Keratinocyte (primary cell): ENCODE measurements around the gene WBP1L.

Experiments used
- EZH2 ChIP-seq: IDR thresholded peaks from one replicate; pipeline ENCODE4 v1.6.1; 2012; ENCODE audit warnings: inconsistent platforms, mild to moderate bottlenecking, low read length, moderate library complexity
- TF ChIP-seq, protein P1 (sequence below), 3 experiments: IDR thresholded peaks in 1 of 3; conservative IDR thresholded peaks in 1 of 3; optimal IDR thresholded peaks in 1 of 3; 2 replicates in 2 of 3; 3 replicates in 1 of 3; pipeline versions ENCODE3 to v1.5.1; 2011; ENCODE audit warnings: low read length in 3 of 3, mild to moderate bottlenecking in 3 of 3, moderate library complexity in 2 of 3, control low read depth in 1 of 3, inconsistent platforms in 1 of 3; ENCODE audit not compliant: insufficient read depth in 2 of 3; ENCODE audit errors: extremely low read depth in 1 of 3

DNA sequence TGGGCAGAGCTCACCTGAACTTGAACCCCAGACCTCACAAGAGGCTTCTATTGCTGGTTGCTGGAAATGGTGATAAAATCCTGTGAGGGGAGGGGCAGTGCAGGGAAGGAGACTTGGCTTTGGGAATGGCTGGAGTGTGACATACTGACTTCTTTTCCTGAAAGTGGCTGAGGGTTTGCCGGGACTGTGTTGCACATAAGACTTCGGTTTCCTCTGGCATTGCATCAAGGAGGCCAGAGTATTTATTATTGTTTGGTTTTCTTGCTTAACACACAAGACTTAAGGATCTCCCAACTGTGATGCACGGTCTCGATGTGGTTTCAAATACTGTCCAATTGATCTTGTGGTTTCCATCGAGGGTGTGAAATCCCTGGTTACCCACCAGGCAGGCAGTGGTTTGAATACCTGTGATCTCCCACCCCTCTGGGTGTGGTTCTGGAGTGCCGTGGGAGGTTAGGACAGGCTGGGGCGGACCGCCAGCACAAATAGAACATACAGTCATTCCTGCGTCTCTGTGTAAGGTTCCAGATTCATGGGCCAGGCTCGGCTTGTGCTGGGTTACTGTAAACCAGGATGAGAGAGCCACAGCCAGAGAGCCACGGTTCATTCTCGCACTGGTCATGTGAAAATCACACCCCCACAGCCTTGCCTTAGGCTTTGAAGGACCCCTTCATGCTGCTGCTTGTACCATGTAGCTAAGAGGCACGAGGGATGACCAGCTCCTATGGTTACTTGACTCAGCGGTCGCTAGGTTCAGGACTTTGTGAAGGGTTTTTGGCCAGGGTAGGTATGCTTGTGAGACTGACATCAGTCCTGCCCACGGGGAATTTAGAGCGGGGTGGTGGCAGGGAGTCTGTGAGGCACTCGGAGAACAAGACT, 39.2 kb downstream of the WBP1L start:
- TF ChIP-seq, protein P1, sequence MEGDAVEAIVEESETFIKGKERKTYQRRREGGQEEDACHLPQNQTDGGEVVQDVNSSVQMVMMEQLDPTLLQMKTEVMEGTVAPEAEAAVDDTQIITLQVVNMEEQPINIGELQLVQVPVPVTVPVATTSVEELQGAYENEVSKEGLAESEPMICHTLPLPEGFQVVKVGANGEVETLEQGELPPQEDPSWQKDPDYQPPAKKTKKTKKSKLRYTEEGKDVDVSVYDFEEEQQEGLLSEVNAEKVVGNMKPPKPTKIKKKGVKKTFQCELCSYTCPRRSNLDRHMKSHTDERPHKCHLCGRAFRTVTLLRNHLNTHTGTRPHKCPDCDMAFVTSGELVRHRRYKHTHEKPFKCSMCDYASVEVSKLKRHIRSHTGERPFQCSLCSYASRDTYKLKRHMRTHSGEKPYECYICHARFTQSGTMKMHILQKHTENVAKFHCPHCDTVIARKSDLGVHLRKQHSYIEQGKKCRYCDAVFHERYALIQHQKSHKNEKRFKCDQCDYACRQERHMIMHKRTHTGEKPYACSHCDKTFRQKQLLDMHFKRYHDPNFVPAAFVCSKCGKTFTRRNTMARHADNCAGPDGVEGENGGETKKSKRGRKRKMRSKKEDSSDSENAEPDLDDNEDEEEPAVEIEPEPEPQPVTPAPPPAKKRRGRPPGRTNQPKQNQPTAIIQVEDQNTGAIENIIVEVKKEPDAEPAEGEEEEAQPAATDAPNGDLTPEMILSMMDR (optimal IDR thresholded peaks at IDR 0.05 in 1 of 3, IDR thresholded peaks at IDR 0.05 in 1 of 3, conservative IDR thresholded peaks at IDR 0.05 in 1 of 3; ENCODE audit: extremely low read depth in 1 of 3, insufficient read depth in 2 of 3, low read length in 3 of 3): no peak
- TF ChIP-seq EZH2: no peak
